GM18907 (cell line): ENCODE measurements around the gene ZNF302.
"Not testable (repeated sequence)": the region's sequence is repeated elsewhere in the genome, so short reads cannot be mapped to it uniquely, and the experiment has no call there.

Experiments
- ATAC-seq: cut with Tn5 transposase; IDR thresholded peaks from one replicate; pipeline ENCODE4 v1.9.1; 2021; ENCODE audit warnings: mild to moderate bottlenecking, moderate library complexity; ENCODE audit not compliant: unreplicated experiment

The ZNF302 gene

DNA sequence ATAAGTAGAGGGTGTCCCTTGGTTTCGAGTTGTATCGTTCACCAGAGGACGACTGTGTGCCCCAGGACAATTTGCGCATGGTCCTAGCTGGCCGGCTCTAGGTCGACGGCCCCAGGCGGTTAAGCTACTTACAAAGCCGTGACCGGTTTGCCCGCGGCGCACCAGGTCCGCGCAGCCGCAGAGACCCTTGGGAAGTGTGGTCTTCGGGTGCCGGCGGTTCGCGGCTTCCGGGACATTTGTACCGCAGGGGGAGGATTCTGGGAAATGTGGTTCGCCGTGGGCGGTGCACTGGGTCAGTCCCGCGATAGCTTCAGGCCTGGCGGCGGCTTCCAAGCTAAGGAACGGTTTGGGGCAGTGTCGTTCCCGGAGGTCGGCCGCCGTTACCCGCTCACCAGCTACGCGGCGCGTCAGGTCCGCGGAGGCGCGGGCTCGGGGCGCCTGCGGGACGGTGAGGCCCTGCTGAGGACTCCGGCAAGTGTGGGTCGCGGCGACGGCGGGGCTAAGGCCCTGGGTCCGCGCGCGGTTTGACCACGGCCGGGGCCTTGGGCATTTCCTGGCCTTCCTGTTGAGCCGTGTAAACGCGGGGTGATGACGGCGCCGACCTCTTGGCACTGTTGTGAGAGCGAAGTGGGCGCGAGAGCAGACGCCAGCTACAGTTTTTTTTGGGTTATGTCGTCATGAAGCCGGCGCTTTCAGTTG is at the start of gene ZNF302:
TSS of gene ZNF302 (plus strand) at position 293 of the 699 bp plus-strand sequence. CDS start 1,127 bp downstream, outside the sequence.
- ATAC-seq = peak; percentile 92

DNA sequence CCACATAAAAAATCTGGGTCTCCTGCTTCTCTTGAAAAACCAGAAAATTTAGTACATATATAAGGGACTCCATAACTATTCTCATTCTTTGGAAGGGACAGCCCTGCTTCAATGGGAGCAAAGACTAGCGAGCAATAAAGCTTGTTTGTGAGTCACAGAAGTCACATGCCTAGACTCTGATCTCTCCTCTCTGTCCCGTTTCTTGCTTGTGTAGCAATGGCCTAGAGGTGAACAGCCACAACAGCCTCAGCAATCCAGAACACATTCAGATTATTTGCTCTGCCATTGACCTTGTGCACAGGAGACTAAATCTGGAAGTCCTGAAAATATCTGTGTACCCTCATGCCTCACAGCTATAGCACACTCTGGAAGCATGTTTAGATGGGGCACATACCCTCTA is 43.7 kb upstream of the ZNF302 start:
- ATAC-seq = no peak

DNA sequence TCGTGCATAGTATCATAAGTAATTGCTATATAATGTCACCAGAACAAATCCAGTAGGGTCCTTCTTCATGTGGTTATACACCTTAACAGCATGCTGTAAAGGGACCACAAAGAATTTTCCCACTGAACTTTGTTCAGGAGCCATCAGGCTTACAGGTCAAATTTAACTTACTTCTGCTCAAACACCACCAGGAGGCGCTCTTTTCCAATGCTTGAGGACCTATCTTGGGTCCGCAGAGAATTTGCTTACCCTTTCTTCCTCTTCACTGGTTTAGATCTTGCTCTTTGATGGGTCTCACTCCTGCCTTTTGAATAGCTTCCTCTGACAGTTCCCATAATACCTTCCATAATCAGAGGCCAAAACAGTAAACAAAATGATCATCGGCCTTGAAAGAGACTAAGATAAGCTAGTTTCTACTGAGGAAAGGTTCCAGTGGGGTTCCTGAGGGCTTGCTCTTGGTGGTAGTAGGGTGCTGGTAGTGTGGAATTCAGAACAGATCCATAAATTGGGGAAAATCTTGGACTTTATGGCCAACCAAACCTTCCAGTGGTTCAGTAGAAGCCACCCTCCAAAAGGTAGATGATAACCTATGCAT is 37.9 kb upstream of the ZNF302 start:
- ATAC-seq = no peak

DNA sequence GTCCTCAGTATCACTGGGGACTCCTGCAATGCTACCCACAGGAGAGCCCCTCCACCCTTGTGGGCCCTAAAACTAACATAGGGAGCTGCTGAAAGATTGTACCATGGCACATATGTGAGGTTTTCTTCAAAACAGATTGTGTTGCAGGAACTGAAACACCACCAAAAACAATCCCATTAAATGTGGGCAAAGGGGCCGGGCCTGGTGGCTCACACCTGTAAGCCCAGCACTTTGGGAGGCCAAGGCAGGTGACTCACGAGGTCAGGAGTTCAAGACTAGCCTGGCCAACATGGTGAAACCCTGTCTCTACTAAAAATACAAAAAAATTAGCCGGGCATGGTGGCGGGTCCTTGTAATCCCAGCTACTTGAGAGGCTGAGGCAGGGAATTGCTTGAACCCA is 35.2 kb upstream of the ZNF302 start:
- ATAC-seq = no peak

DNA sequence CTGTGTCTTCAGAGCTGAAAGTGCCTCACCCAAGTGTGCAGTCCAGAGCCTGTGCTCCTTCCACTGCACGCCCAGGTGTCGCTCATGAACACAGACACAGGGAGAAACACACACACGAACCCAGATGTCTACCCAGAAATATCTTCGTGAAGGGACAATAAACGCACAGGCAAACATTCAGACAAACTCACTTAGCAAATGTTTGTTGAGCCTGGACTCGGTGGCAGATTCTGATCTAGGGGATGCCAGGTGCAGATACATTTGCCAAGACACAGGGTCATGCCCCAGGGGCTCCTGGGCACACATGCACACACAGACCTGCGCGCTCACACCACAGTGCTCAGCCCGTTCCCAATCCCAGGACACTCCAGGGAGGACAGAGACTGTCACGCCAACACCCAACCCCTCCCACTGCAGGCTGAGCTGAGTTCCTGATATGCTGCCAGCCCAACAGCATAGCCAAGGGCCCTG is 32.5 kb upstream of the ZNF302 start:
- ATAC-seq = no peak

DNA sequence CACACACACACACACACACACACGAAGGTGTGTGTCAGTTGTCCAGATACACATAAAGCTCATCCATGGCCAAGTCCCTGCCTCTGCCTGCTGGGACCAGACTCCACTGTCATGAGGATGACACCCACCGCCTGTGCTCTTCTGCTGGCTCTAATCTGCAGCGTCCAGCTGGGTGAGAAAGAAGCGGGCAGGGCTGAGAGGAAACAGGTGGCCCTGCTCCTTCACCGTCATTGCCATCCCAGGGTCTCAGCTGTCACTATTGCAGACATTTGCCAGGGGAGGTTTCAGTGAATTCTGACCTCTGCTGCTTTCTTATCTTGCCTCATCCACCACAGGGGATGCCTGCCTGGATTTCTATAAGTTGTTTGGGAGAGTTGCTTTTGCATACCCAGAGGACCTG is 31.9 kb upstream of the ZNF302 start:
- no peak for ATAC-seq

- ATAC-seq = no peak
These were observed 27.5 kb upstream of the ZNF302 start for GRCh38 chr19:34649886-34650543.

- ATAC-seq = no peak
These were observed 25.7 kb upstream of the ZNF302 start for GRCh38 chr19:34651747-34652146.

- ATAC-seq = no peak
These were observed 22.7 kb upstream of the ZNF302 start for GRCh38 chr19:34654796-34655195.

DNA sequence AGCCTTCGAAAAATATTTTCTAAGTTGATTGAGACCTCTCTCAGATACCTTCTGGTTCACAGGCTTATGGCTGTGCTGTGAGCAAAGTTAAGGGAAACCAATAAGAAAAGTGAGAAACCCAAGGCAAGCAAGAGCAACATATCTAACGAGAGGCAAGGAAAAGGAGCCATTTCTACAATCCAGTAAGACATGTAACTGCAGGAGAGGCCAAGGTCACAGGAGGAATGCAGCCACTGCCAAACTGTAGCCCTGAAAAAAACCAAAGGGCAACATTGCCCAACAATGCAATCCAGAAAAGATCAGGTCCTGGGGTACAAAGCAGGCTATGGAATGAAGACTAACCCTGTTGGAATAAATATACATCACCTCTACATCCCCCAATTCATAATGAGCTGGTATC is 21.8 kb upstream of the ZNF302 start:
- no peak for ATAC-seq

GRCh38 chr19:34661357-34661756 is 16.1 kb upstream of the ZNF302 start:
- no peak for ATAC-seq

DNA sequence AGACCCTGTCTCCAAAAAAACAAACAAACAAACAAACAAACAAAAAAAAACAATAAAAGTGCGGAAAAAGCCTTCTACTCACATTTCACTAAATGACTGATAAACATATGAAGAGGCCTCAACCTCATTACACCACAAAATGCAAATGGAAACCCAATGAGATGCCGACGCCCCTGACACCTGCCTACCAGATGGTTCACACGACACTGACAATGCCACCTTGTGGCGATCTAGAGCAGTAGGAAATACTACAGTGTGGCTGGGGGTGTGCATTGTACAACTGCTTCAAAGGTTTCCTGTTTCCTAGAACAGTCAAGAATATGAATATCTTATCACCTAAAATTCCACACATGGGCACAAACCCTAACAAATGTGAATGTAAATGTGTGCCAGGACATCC is 14.6 kb upstream of the ZNF302 start:
- no peak for ATAC-seq

DNA sequence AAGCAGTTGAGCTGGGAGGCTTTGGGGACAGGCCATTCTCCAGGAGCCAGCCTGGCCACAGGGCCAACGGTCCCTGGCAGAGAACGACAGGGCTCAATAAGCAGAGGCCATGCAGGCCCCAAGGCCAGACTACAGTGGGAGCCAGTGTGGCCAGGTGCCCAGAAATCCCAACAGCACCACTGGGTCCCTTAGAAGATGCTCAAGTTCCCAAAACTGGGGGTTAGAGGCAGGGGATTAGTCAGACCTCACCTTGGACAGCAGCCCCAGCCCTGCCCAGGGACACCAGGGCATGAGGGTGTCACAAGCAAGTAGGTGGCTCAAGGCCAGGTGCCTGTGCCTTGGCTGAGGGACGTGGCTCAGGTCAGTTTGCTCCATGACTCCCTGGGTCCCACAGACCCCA is 13.3 kb upstream of the ZNF302 start:
- no peak for ATAC-seq

- ATAC-seq = no peak
These were observed 12.6 kb upstream of the ZNF302 start for GRCh38 chr19:34664870-34665269.

DNA sequence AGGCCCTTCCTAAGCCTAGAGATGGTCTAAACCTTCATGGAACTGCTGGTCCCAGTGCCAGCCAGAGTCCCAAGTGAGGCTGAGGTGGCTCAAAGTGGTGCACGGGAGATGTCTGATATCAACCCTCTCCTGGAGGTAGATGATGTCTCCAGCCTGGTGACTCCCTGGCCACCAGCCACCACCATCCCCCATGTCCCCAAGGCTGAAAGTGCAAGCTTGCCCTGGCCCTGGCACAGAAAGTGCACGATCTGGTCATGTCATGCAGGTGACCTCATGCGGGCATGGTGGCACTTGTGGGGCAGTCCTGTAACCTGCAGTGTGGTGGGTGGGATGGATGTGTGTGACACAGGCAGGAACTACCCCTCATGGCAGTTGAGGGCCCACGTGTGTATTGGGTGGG is 12.2 kb upstream of the ZNF302 start:
- ATAC-seq = not testable (repeated sequence)

DNA sequence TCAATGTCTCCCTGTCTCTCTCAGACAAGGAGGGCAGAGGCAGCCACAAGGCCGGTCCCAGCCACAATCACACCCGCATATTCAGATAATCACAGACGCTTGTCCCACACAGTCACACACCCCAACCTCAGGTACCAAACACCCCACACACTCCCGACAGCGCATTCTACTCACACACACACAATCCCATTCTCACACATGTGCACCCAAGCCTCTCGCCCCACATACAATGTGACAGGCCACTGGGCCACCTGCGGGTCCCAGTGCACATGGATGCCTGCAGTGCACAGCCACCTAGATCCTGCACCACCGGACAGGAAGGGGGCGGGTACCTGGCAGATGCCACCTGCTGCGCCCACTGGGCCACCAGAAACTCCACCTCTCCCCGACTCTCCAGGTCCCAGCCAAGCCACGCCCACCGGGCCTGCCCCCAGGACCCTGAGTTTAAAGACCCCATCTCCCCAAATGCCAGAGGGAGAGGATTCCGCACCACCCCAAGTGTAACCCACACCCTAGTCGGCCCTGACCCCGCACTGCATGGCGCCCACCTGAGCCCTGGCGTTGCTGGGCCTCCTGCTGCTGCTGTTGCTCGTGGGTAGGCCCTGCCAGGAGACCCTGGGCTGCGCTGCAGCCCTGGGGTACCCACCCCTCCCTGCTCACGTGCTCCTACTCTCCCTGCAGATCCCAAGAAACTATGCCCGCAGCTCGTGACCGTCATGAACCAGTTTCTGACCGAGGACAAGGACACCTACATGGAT is 11.1 kb upstream of the ZNF302 start:
- ATAC-seq = no peak

DNA sequence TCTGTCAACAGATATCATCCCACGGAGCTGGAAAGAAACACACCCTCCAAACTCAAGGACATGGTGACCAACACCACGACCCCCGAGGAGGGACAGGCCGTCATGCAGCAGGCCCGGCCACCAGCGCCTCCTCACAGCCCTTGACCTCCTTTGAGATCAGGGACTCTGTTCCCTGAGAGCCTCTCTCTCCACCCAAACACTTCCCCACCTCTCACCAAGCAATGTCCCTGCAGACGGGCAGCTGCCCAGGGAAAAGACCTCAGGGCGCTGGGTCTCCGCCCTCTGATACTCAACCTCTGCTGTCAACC is 10.6 kb upstream of the ZNF302 start:
- ATAC-seq = no peak

DNA sequence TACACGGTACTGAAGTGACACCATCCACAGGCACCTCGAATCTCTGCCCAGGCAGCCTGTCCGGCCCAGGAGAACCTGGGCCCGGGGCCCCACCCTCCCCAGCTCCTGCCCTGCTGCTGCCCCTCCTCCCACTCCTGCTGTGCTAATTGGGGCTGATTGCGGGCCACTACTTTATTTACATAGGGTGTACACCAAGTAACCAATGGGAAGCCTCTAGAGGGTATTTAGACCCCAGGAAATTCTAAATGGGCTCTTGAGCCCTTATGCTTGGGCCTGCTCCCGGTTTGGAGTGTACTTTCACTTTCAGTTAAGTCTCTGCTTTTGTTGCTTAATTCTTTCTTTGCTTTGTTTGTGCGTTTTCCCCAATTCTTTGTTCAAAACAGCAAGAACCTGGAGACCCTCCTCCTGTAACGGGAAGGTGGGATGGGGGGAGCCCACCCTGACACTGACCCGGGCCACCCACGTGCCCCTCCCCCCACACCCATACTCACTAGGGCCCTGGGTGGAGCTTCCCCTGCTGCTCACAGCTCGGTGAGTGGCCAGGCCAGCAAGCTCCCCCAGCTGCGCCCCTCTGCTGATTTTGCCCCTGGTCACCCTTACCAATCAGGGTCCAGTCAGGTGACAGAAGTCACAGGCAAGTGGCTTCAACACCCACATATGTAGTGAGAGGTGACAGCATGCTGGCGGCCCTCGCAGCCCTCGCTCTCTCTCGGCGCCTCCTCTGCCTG is 10.0 kb upstream of the ZNF302 start:
- no peak for ATAC-seq

- ATAC-seq = not testable (repeated sequence)
These were observed 9.3 kb upstream of the ZNF302 start for GRCh38 chr19:34668077-34668689.

- not testable (repeated sequence) for ATAC-seq
These were observed 8.8 kb upstream of the ZNF302 start for GRCh38 chr19:34668690-34669089.
